ENCODE results near the gene ZNF331.

GRCh38 chr19:53530622-53531021 is 7.3 kb upstream of the ZNF331 start:
- TF ChIP-seq CTCF (IDR thresholded peaks at IDR 0.05) (no peak), POLR2A (IDR thresholded peaks at IDR 0.05) (no peak)

All from esophagus squamous epithelium (tissue), 4 donors.